Measurements from ENCODE around the gene RGS10.

Gene RGS10

DNA sequence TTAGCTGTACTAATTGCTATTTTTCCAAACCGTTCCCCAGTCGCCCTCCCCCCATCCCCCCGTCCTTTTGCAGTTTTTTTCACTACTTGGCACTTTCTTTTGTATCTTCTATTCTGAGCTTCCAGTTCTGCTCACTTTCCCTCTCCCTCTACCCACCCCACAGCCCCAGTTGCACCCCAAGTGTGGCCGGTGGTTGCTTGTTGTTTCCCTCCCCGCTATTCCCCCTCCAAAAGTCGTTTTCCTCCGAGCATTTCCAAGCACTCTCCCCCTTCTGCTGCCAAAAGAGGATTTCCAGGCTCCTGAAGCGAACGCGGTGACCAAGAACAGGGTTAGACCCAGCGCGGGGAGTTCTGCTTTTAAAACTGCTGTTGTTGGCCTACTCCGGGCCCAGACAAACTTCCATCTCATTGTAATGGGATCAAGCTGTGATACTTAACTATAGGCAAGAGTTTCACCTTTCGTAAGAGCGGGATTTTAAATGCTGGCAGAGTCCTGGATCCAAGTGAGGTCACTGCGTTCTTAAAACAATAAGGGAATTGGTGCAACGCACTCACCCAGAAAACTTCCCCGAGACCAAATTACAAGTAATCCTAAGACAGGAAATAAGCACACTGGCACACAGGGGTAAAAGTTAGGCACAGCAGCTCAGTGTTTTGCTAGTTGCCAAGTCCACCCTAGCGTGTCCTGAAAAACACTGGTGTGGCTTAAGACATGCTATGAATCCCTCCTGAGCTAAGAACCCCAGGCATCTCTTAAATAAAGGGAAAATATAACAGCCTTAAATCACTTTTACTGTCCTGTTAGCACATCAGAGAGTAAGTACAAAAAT lies 1.5 kb upstream of the RGS10 start (continued):
- TF ChIP-seq ZNF292 (tag by site-specific recombination; IDR thresholded peaks at IDR 0.05; ENCODE audit: borderline replicate concordance, low read depth) = no peak
- TF ChIP-seq, protein P1, sequence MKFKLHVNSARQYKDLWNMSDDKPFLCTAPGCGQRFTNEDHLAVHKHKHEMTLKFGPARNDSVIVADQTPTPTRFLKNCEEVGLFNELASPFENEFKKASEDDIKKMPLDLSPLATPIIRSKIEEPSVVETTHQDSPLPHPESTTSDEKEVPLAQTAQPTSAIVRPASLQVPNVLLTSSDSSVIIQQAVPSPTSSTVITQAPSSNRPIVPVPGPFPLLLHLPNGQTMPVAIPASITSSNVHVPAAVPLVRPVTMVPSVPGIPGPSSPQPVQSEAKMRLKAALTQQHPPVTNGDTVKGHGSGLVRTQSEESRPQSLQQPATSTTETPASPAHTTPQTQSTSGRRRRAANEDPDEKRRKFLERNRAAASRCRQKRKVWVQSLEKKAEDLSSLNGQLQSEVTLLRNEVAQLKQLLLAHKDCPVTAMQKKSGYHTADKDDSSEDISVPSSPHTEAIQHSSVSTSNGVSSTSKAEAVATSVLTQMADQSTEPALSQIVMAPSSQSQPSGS (tag by site-specific recombination; IDR thresholded peaks at IDR 0.05; ENCODE audit: low read depth) = peak; percentile 65; the same call in 1 of the 2 replicates

DNA sequence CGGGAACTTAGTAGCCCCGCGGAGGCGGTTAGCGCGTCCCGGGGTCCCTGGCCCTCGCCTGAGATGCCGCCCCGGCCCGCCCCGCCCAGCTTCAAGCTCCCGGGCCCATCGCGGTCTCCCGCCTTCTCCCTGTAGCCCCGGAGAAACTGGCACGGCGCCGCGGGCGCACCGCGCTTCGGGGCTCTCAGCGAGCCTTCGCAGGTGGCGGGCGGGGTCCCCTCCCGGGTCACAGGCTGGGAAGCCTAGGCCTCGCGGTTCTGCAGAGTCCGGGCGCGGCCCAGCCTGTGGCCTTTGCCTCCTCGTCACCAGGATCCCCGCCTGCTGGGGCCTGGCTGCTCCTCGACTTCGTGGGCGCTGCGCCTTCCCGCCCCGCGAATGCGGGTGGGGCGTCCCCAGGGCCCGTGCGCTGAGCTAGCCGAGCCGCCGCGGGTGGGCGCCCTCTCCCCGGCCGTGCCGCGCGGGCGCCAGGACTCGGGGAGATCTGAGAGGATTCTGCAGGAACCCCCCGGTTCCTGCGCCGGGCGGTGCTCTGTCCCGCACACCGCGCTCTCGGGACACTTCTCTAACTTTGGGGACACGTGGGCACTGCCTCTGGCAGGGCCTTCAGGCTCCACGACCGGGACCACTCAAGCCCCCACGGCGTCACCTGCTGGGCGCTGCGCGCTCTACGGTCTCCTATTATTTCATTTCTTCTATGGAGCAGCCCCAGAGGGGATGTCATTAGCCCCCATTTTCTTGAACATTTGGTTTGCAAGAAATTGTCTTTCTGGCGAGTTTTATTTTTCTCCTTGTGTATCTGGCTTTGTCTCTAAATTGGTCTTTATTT lies 682 bp upstream of the RGS10 start:
- ChIA-PET POLR2A (interaction anchor here (0.6 to 2.4 kb wide), 15 partner anchors 10 to 336 kb away, joined by 3 to 12 read pairs (median 5); partner anchors contain the start of gene GRK5), CTCF (interaction anchor here (0.6 to 1.3 kb wide), 11 partner anchors 12 to 1247 kb away, joined by 3 to 6 read pairs (median 4); no protein-coding TSS in a partner anchor)
- peak overlapping the region; percentile 82; the same call in 1 of the 2 replicates for H3K27ac ChIP-seq (ENCODE audit: extremely low read depth, low read depth, low read length)
- H3K4me1 ChIP-seq (ENCODE audit: control insufficient read depth, insufficient read depth, low read length) = peaks cover 8% of the 10 kb centered on the region
- no peaks in the 10 kb centered on the region for H3K9me3 ChIP-seq (ENCODE audit: control insufficient read depth, insufficient read depth, low read depth, low read length)
- no peaks in the 10 kb centered on the region for H3K36me3 ChIP-seq (ENCODE audit: control insufficient read depth in 2 of 2, insufficient read depth in 1 of 2, low read length in 2 of 2)
- H3K4me3 ChIP-seq (ENCODE audit: low read depth, low read length) = peak overlapping the region; percentile 63
- TF ChIP-seq ZNF140 (tag by site-specific recombination; IDR thresholded peaks at IDR 0.05) (no peak), ZNF19 (tag by site-specific recombination; IDR thresholded peaks at IDR 0.05; ENCODE audit: low read depth) (no peak), HOXD13 (CRISPR knock-in tag; IDR thresholded peaks at IDR 0.05; ENCODE audit: borderline replicate concordance) (no peak), ZBTB20 (tag by site-specific recombination; IDR thresholded peaks at IDR 0.05) (peak; percentile 97), IKZF3 (tag by site-specific recombination; IDR thresholded peaks at IDR 0.05) (no peak; the same call in 1 of the 2 replicates), GLIS2 (tag by site-specific recombination; IDR thresholded peaks at IDR 0.05) (peak; percentile 87), ZNF670 (tag by site-specific recombination; IDR thresholded peaks at IDR 0.05; ENCODE audit: low read depth) (no peak), ZNF558 (tag by site-specific recombination; IDR thresholded peaks at IDR 0.05) (no peak), ZNF423 (tag by site-specific recombination; IDR thresholded peaks at IDR 0.05) (no peak), GLI2 (tag by site-specific recombination; IDR thresholded peaks at IDR 0.05; ENCODE audit: borderline replicate concordance, low read depth) (no peak), ZFP69B (tag by site-specific recombination; IDR thresholded peaks at IDR 0.05) (peak; percentile 86), BCL11B (tag by site-specific recombination; IDR thresholded peaks at IDR 0.05; ENCODE audit: low read depth) (0 out of 2 replicates have a peak, but pooled peaks have one; percentile 28), ZNF48 (tag by site-specific recombination; IDR thresholded peaks at IDR 0.05) (no peak), ZNF138 (tag by site-specific recombination; IDR thresholded peaks at IDR 0.05; ENCODE audit: borderline replicate concordance) (no peak)
- TF ChIP-seq, protein P2, sequence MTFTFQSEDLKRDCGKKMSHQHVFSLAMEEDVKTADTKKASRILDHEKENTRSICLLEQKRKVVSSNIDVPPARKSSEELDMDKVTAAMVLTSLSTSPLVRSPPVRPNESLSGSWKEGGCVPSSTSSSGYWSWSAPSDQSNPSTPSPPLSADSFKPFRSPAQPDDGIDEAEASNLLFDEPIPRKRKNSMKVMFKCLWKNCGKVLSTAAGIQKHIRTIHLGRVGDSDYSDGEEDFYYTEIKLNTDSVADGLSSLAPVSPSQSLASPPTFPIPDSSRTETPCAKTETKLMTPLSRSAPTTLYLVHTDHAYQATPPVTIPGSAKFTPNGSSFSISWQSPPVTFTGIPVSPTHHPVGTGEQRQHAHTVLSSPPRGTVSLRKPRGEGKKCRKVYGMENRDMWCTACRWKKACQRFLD (tag by site-specific recombination; IDR thresholded peaks at IDR 0.05) = no peak
- TF ChIP-seq, protein P3, sequence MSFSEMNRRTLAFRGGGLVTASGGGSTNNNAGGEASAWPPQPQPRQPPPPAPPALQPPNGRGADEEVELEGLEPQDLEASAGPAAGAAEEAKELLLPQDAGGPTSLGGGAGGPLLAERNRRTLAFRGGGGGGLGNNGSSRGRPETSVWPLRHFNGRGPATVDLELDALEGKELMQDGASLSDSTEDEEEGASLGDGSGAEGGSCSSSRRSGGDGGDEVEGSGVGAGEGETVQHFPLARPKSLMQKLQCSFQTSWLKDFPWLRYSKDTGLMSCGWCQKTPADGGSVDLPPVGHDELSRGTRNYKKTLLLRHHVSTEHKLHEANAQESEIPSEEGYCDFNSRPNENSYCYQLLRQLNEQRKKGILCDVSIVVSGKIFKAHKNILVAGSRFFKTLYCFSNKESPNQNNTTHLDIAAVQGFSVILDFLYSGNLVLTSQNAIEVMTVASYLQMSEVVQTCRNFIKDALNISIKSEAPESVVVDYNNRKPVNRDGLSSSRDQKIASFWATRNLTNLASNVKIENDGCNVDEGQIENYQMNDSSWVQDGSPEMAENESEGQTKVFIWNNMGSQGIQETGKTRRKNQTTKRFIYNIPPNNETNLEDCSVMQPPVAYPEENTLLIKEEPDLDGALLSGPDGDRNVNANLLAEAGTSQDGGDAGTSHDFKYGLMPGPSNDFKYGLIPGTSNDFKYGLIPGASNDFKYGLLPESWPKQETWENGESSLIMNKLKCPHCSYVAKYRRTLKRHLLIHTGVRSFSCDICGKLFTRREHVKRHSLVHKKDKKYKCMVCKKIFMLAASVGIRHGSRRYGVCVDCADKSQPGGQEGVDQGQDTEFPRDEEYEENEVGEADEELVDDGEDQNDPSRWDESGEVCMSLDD (tag by site-specific recombination; IDR thresholded peaks at IDR 0.05) = peak; percentile 57
- TF ChIP-seq, protein P4, sequence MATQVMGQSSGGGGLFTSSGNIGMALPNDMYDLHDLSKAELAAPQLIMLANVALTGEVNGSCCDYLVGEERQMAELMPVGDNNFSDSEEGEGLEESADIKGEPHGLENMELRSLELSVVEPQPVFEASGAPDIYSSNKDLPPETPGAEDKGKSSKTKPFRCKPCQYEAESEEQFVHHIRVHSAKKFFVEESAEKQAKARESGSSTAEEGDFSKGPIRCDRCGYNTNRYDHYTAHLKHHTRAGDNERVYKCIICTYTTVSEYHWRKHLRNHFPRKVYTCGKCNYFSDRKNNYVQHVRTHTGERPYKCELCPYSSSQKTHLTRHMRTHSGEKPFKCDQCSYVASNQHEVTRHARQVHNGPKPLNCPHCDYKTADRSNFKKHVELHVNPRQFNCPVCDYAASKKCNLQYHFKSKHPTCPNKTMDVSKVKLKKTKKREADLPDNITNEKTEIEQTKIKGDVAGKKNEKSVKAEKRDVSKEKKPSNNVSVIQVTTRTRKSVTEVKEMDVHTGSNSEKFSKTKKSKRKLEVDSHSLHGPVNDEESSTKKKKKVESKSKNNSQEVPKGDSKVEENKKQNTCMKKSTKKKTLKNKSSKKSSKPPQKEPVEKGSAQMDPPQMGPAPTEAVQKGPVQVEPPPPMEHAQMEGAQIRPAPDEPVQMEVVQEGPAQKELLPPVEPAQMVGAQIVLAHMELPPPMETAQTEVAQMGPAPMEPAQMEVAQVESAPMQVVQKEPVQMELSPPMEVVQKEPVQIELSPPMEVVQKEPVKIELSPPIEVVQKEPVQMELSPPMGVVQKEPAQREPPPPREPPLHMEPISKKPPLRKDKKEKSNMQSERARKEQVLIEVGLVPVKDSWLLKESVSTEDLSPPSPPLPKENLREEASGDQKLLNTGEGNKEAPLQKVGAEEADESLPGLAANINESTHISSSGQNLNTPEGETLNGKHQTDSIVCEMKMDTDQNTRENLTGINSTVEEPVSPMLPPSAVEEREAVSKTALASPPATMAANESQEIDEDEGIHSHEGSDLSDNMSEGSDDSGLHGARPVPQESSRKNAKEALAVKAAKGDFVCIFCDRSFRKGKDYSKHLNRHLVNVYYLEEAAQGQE (tag by site-specific recombination; IDR thresholded peaks at IDR 0.05) = no peak; the same call in 1 of the 2 replicates
- TF ChIP-seq, protein P5, sequence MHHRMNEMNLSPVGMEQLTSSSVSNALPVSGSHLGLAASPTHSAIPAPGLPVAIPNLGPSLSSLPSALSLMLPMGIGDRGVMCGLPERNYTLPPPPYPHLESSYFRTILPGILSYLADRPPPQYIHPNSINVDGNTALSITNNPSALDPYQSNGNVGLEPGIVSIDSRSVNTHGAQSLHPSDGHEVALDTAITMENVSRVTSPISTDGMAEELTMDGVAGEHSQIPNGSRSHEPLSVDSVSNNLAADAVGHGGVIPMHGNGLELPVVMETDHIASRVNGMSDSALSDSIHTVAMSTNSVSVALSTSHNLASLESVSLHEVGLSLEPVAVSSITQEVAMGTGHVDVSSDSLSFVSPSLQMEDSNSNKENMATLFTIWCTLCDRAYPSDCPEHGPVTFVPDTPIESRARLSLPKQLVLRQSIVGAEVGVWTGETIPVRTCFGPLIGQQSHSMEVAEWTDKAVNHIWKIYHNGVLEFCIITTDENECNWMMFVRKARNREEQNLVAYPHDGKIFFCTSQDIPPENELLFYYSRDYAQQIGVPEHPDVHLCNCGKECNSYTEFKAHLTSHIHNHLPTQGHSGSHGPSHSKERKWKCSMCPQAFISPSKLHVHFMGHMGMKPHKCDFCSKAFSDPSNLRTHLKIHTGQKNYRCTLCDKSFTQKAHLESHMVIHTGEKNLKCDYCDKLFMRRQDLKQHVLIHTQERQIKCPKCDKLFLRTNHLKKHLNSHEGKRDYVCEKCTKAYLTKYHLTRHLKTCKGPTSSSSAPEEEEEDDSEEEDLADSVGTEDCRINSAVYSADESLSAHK (tag by site-specific recombination; IDR thresholded peaks at IDR 0.05) = peak; percentile 25; the same call in 1 of the 2 replicates

Measured in HEK293 (cell line).